Stimulated activated naive CD8-positive, alpha-beta T cell treated with anti-CD3 and anti-CD28 coated beads, Interleukin-15, Interleukin-2, amounts not matched to agents 100 ng/mL and 50 ng/mL, for 24 hours (primary cell): ENCODE measurements around the gene TMEM94.
"Not testable (repeated sequence)": the region's sequence is repeated elsewhere in the genome, so short reads cannot be mapped to it uniquely, and the experiment has no call there.

Source experiments
- H3K27ac Mint-ChIP-seq: one replicate; pipeline ENCODE4 v1.8.0; 2021; ENCODE audit warnings: mild to moderate bottlenecking, mixed read lengths
- H3K27me3 Mint-ChIP-seq: one replicate; pipeline ENCODE4 v1.8.0; 2021; ENCODE audit warnings: mixed read lengths
- H3K36me3 Mint-ChIP-seq: one replicate; pipeline ENCODE4 v1.8.0; 2021; ENCODE audit warnings: low read depth, mixed read lengths
- H3K4me1 Mint-ChIP-seq: one replicate; pipeline ENCODE4 v1.8.0; 2021; ENCODE audit warnings: low read depth, mixed read lengths
- H3K4me3 Mint-ChIP-seq: one replicate; pipeline ENCODE4 v1.8.0; 2021; ENCODE audit warnings: mild to moderate bottlenecking, mixed read lengths
- H3K9me3 Mint-ChIP-seq: one replicate; pipeline ENCODE4 v1.8.0; 2021; ENCODE audit warnings: mixed read lengths

Gene TMEM94

GRCh38 chr17:75437404-75437803, 19.0 kb upstream of the TMEM94 start:
- peaks cover 12% of the 10 kb centered on the region for H3K4me1 Mint-ChIP-seq
- not testable (repeated sequence) for H3K27me3 Mint-ChIP-seq, H3K9me3 Mint-ChIP-seq, H3K27ac Mint-ChIP-seq, H3K4me3 Mint-ChIP-seq, H3K36me3 Mint-ChIP-seq

- Mint-ChIP-seq H3K27me3 (peaks cover 3% of the 10 kb centered on the region), H3K27ac (no peak overlapping the region), H3K4me1 (peaks cover 12% of the 10 kb centered on the region), H3K36me3 (no peaks in the 10 kb centered on the region), H3K9me3 (no peaks in the 10 kb centered on the region), H3K4me3 (no peak overlapping the region)
Observed at GRCh38 chr17:75439287-75439686, 17.1 kb upstream of the TMEM94 start.

- no peaks in the 10 kb centered on the region for H3K9me3 Mint-ChIP-seq
- no peak overlapping the region for H3K4me3 Mint-ChIP-seq
- peaks cover 3% of the 10 kb centered on the region for H3K27me3 Mint-ChIP-seq
- peaks cover 4% of the 10 kb centered on the region for H3K4me1 Mint-ChIP-seq
- H3K36me3 Mint-ChIP-seq, result no peaks in the 10 kb centered on the region
- no peak overlapping the region for H3K27ac Mint-ChIP-seq
Observed at GRCh38 chr17:75440738-75441448, 15.5 kb upstream of the TMEM94 start.

- no peaks in the 10 kb centered on the region for H3K36me3 Mint-ChIP-seq
Observed at GRCh38 chr17:75442168-75443103, 14.0 kb upstream of the TMEM94 start.

GRCh38 chr17:75445296-75445695, 11.1 kb upstream of the TMEM94 start:
- Mint-ChIP-seq H3K4me1 (no peaks in the 10 kb centered on the region), H3K27me3 (no peaks in the 10 kb centered on the region), H3K36me3 (no peaks in the 10 kb centered on the region), H3K9me3 (no peaks in the 10 kb centered on the region), H3K4me3 (no peak overlapping the region), H3K27ac (no peak overlapping the region)

More at GRCh38 chr17:75442168-75443103, 14.0 kb upstream of the TMEM94 start:
- Mint-ChIP-seq H3K4me1 (no peaks in the 10 kb centered on the region), H3K27me3 (no peaks in the 10 kb centered on the region), H3K27ac (no peak overlapping the region), H3K9me3 (no peaks in the 10 kb centered on the region), H3K4me3 (no peak overlapping the region)

- not testable (repeated sequence) for H3K27me3 Mint-ChIP-seq, H3K36me3 Mint-ChIP-seq, H3K4me3 Mint-ChIP-seq, H3K4me1 Mint-ChIP-seq, H3K27ac Mint-ChIP-seq, H3K9me3 Mint-ChIP-seq
Observed at GRCh38 chr17:75445896-75446295, 10.5 kb upstream of the TMEM94 start.

- no peaks in the 10 kb centered on the region for H3K4me1 Mint-ChIP-seq
Observed at GRCh38 chr17:75447951-75448856, 8.2 kb upstream of the TMEM94 start.

GRCh38 chr17:75450270-75450669, 6.2 kb upstream of the TMEM94 start:
- H3K36me3 Mint-ChIP-seq, result no peaks in the 10 kb centered on the region
- H3K4me1 Mint-ChIP-seq, result peaks cover 6% of the 10 kb centered on the region
- H3K27ac Mint-ChIP-seq, result no peak overlapping the region
- H3K27me3 Mint-ChIP-seq, result no peaks in the 10 kb centered on the region
- no peak overlapping the region for H3K4me3 Mint-ChIP-seq
- H3K9me3 Mint-ChIP-seq, result no peaks in the 10 kb centered on the region

More at GRCh38 chr17:75447951-75448856, 8.2 kb upstream of the TMEM94 start:
- no peaks in the 10 kb centered on the region for H3K27me3 Mint-ChIP-seq
- no peak overlapping the region for H3K4me3 Mint-ChIP-seq
- H3K36me3 Mint-ChIP-seq, result no peaks in the 10 kb centered on the region
- no peak overlapping the region for H3K27ac Mint-ChIP-seq
- H3K9me3 Mint-ChIP-seq, result no peaks in the 10 kb centered on the region

GRCh38 chr17:75454193-75454592, 2.2 kb upstream of the TMEM94 start:
- Mint-ChIP-seq H3K36me3 (no peaks in the 10 kb centered on the region), H3K27me3 (no peaks in the 10 kb centered on the region), H3K4me1 (peaks cover 25% of the 10 kb centered on the region), H3K27ac (no peak overlapping the region), H3K4me3 (no peak overlapping the region), H3K9me3 (no peaks in the 10 kb centered on the region)

GRCh38 chr17:75454672-75455071, 1.8 kb upstream of the TMEM94 start:
- H3K27ac Mint-ChIP-seq, H3K36me3 Mint-ChIP-seq, H3K9me3 Mint-ChIP-seq, H3K4me3 Mint-ChIP-seq, H3K27me3 Mint-ChIP-seq: not testable (repeated sequence)
- H3K4me1 Mint-ChIP-seq, result peaks cover 28% of the 10 kb centered on the region

- no peaks in the 10 kb centered on the region for H3K9me3 Mint-ChIP-seq
- no peaks in the 10 kb centered on the region for H3K36me3 Mint-ChIP-seq
- no peaks in the 10 kb centered on the region for H3K27me3 Mint-ChIP-seq
- H3K27ac Mint-ChIP-seq, result peak overlapping the region; percentile 91
- peaks cover 36% of the 10 kb centered on the region for H3K4me1 Mint-ChIP-seq
- H3K4me3 Mint-ChIP-seq, result peak overlapping the region; percentile 93
Observed at GRCh38 chr17:75456039-75456416, 407 bp upstream of the TMEM94 start.

GRCh38 chr17:75457047-75457654, 716 bp downstream of the TMEM94 start:
- H3K27me3 Mint-ChIP-seq, result no peaks in the 10 kb centered on the region
- no peaks in the 10 kb centered on the region for H3K9me3 Mint-ChIP-seq
- H3K27ac Mint-ChIP-seq, result peak overlapping the region; percentile 91
- H3K4me3 Mint-ChIP-seq, result peak overlapping the region; percentile 93
- no peaks in the 10 kb centered on the region for H3K36me3 Mint-ChIP-seq
- H3K4me1 Mint-ChIP-seq, result peaks cover 36% of the 10 kb centered on the region

GRCh38 chr17:75459246-75459589, 2.8 kb downstream of the TMEM94 start:
- Mint-ChIP-seq H3K27me3 (no peaks in the 10 kb centered on the region), H3K36me3 (no peaks in the 10 kb centered on the region), H3K4me1 (peaks cover 38% of the 10 kb centered on the region), H3K27ac (no peak overlapping the region), H3K4me3 (no peak overlapping the region), H3K9me3 (no peaks in the 10 kb centered on the region)

GRCh38 chr17:75459590-75460267, 3.3 kb downstream of the TMEM94 start:
- H3K36me3 Mint-ChIP-seq, result no peaks in the 10 kb centered on the region
- H3K4me3 Mint-ChIP-seq, result no peak overlapping the region
- H3K4me1 Mint-ChIP-seq, result peaks cover 36% of the 10 kb centered on the region
- H3K27me3 Mint-ChIP-seq, result no peaks in the 10 kb centered on the region
- no peaks in the 10 kb centered on the region for H3K9me3 Mint-ChIP-seq
- no peak overlapping the region for H3K27ac Mint-ChIP-seq
